ENCODE measurements around the gene FARP1.

FARP1 gene

GRCh38 chr13:98334620-98335205 is 191.8 kb downstream of the FARP1 start:
- no peak for DNase-seq (ENCODE audit: low read depth)

- no peak for DNase-seq (ENCODE audit: low read depth)
Observed at GRCh38 chr13:98335721-98336120, 192.8 kb downstream of the FARP1 start.

- DNase-seq (ENCODE audit: low read depth) = no peak
Observed at GRCh38 chr13:98338310-98338709, 195.4 kb downstream of the FARP1 start.

- no peak for DNase-seq (ENCODE audit: low read depth)
Observed at GRCh38 chr13:98339684-98340425, 197.0 kb downstream of the FARP1 start.

- DNase-seq (ENCODE audit: low read depth) = no peak
Observed at GRCh38 chr13:98342953-98343352, 200.1 kb downstream of the FARP1 start.

- DNase-seq (ENCODE audit: low read depth) = no peak
Observed at GRCh38 chr13:98343461-98343860, 200.6 kb downstream of the FARP1 start.

GRCh38 chr13:98344392-98344791 is 201.5 kb downstream of the FARP1 start:
- DNase-seq (ENCODE audit: low read depth) = no peak

GRCh38 chr13:98345107-98345935 is 202.4 kb downstream of the FARP1 start:
- DNase-seq (ENCODE audit: low read depth) = no peak

- no peak for DNase-seq (ENCODE audit: low read depth)
Observed at GRCh38 chr13:98346904-98347636, 204.2 kb downstream of the FARP1 start.

- DNase-seq (ENCODE audit: low read depth) = no peak
Observed at GRCh38 chr13:98347756-98348155, 204.9 kb downstream of the FARP1 start.

- no peak for DNase-seq (ENCODE audit: low read depth)
Observed at GRCh38 chr13:98348466-98349200, 205.7 kb downstream of the FARP1 start.

- DNase-seq (ENCODE audit: low read depth) = no peak
Observed at GRCh38 chr13:98349731-98350305, 206.9 kb downstream of the FARP1 start.

- no peak for DNase-seq (ENCODE audit: low read depth)
Observed at GRCh38 chr13:98350746-98351330, 207.9 kb downstream of the FARP1 start.

GRCh38 chr13:98351636-98352035 is 208.7 kb downstream of the FARP1 start:
- no peak for DNase-seq (ENCODE audit: low read depth)

GRCh38 chr13:98352226-98352625 is 209.3 kb downstream of the FARP1 start:
- DNase-seq (ENCODE audit: low read depth) = no peak

- DNase-seq (ENCODE audit: low read depth) = no peak
Observed at GRCh38 chr13:98353750-98354149, 210.9 kb downstream of the FARP1 start.

GRCh38 chr13:98358937-98359336 is 216.0 kb downstream of the FARP1 start:
- DNase-seq (ENCODE audit: low read depth) = no peak

GRCh38 chr13:98360545-98360944 is 217.7 kb downstream of the FARP1 start:
- no peak for DNase-seq (ENCODE audit: low read depth)

GRCh38 chr13:98363326-98363725 is 220.4 kb downstream of the FARP1 start:
- no peak for DNase-seq (ENCODE audit: low read depth)

- DNase-seq (ENCODE audit: low read depth) = no peak
Observed at GRCh38 chr13:98364179-98364578, 221.3 kb downstream of the FARP1 start.

- no peak for DNase-seq (ENCODE audit: low read depth)
Observed at GRCh38 chr13:98364647-98365046, 221.8 kb downstream of the FARP1 start.
